HepG2 (cell line): ENCODE results near the gene CORO1C. TPM values are rescaled to one million over a fixed set of nuclear protein-coding genes. Genes with fewer than 3 reads are reported as not detected.
A peak's percentile ranks its signal among the peaks of the same experiment; 100 is the strongest.

Experiments used
- ATAC-seq: fragments of 200-7000 bp; cut with Tn5 transposase; 3 replicates; pipeline ENCODE4 v1.9.1; 2020; ENCODE audit warnings: mild to moderate bottlenecking, moderate library complexity
- BruUV-seq: library from RNA; stranded (reverse); fragments of 400-500 nt; replicated peaks from 2 replicates; lab custom pipeline; 2021; lab: Mats Ljungman, UMichigan
- CTCF ChIA-PET: fragments of 300-600 bp; formaldehyde crosslinking; extraction: SDS; loops from one replicate; lab custom pipeline; 2021; ENCODE audit warnings: low total read pairs, inconsistent platforms, low intra/inter-chr PET ratio; lab: Yijun Ruan, JAX
- POLR2A ChIA-PET: fragments of 350-600 bp; sonication (Branson Sonifier 250); formaldehyde crosslinking; loops from one replicate; lab custom pipeline; 2020; ENCODE audit warnings: antibody characterized with exemption, inconsistent platforms; lab: Yijun Ruan, JAX
- DNase-seq: peaks from one replicate; pipeline ENCODE4 v3.0.0-alpha.2; 2015; ENCODE audit warnings: low spot score
- FAIRE-seq: peaks from 3 replicates; lab custom pipeline; 2011; peaks lifted over from hg19 to GRCh38; lab: Jason Lieb, UNC
- H2AFZ ChIP-seq: one replicate; pipeline ENCODE4 v1.6.1; 2011; ENCODE audit warnings: low read length, inconsistent platforms
- H3K27ac ChIP-seq: fragments of 300-600 bp; 3 replicates; pipeline ENCODE4 v1.8.0; 2011; ENCODE audit warnings: mixed run types, mild to moderate bottlenecking, mixed read lengths, low read length, inconsistent platforms; ENCODE audit not compliant: insufficient read depth; ENCODE audit errors: extremely low read length
- H3K27me3 ChIP-seq, 2 experiments: fragments of 200-600 bp in 1 of 2; 2 replicates in 1 of 2; 3 replicates in 1 of 2; pipeline versions ENCODE4 v1.6.0 to v1.8.0; 2011; ENCODE audit warnings: low read length in 2 of 2, mild to moderate bottlenecking in 2 of 2, moderate library complexity in 2 of 2, inconsistent platforms in 1 of 2; ENCODE audit not compliant: insufficient read depth in 2 of 2, control insufficient read depth in 1 of 2
- H3K36me3 ChIP-seq, 2 experiments: fragments of 200-600 bp in 1 of 2; replicated peaks in 1 of 2; 2 replicates in 1 of 2; 3 replicates in 1 of 2; pipeline versions ENCODE4 v1.5.1 to v1.8.0; 2011; ENCODE audit warnings: low read length in 2 of 2, inconsistent platforms in 1 of 2; ENCODE audit not compliant: insufficient read depth in 2 of 2, control insufficient read depth in 1 of 2
- H3K4me1 ChIP-seq: 2 replicates; pipeline ENCODE4 v1.5.1; 2012; ENCODE audit warnings: low read length, inconsistent platforms; ENCODE audit not compliant: insufficient read depth
- H3K4me2 ChIP-seq: 2 replicates; pipeline ENCODE4 v1.6.0; 2011; ENCODE audit warnings: low read depth, low read length, inconsistent platforms
- H3K4me3 ChIP-seq, 3 experiments: fragments of 200-600 bp in 1 of 3; sonication (generic), shearing (Covaris generic) in 1 of 3; replicated peaks in 1 of 3; 2 replicates each; pipeline ENCODE4 v1.5.1; 2011 to 2016; ENCODE audit warnings: low read length in 3 of 3, inconsistent platforms in 2 of 3, low read depth in 2 of 3, mild to moderate bottlenecking in 2 of 3, control low read depth in 1 of 3, mixed read lengths in 1 of 3; ENCODE audit not compliant: insufficient read depth in 1 of 3
- H3K79me2 ChIP-seq: one replicate; pipeline ENCODE4 v1.6.1; 2011; ENCODE audit warnings: low read length, inconsistent platforms; ENCODE audit not compliant: insufficient read depth
- H3K9ac ChIP-seq: 2 replicates; pipeline ENCODE4 v1.6.0; 2011; ENCODE audit warnings: mild to moderate bottlenecking, low read depth, low read length, inconsistent platforms; ENCODE audit not compliant: insufficient read depth
- H3K9me3 ChIP-seq: 2 replicates; pipeline ENCODE4 v1.5.1; 2012; ENCODE audit warnings: mild to moderate bottlenecking, low read length
- H4K20me1 ChIP-seq: 2 replicates; pipeline ENCODE4 v1.6.0; 2011; ENCODE audit warnings: inconsistent platforms, mild to moderate bottlenecking, low read length, moderate library complexity; ENCODE audit not compliant: insufficient read depth
- FOXP1 ChIP-seq, 2 experiments: fragments of 450-650 bp in 1 of 2; IDR thresholded peaks; 2 replicates each; pipeline ENCODE4 v1.6.1; 2017 to 2018; ENCODE audit warnings: antibody characterized with exemption in 1 of 2
- GATA4 ChIP-seq: sonication (generic); IDR thresholded peaks from 2 replicates; pipeline ENCODE4 v1.6.1; 2016; ENCODE audit warnings: antibody characterized with exemption, low read depth, borderline replicate concordance
- HOXD1 ChIP-seq: sonication (generic); formaldehyde crosslinking; IDR thresholded peaks from 2 replicates; pipeline ENCODE4 v1.5.0; 2020; ENCODE audit warnings: missing genetic modification reagents
- IKZF1 ChIP-seq: fragments of 450-650 bp; IDR thresholded peaks from 2 replicates; pipeline ENCODE4 v1.7.1; 2016
- KAT8 ChIP-seq: IDR thresholded peaks from 2 replicates; pipeline ENCODE4 v1.6.1; 2016; ENCODE audit warnings: missing genetic modification reagents, missing compliant biosample characterization
- MAFF ChIP-seq: IDR thresholded peaks from 2 replicates; pipeline ENCODE4 v1.6.1; 2011; ENCODE audit warnings: low read depth, low read length, improper control_type of control experiment
- NR2F2 ChIP-seq: IDR thresholded peaks from 2 replicates; pipeline ENCODE4 v1.6.1; 2012; ENCODE audit warnings: low read depth, inconsistent platforms, borderline replicate concordance
- NR2F6 ChIP-seq, 2 experiments: IDR thresholded peaks; 2 replicates each; pipeline ENCODE4 v1.6.1; 2016; ENCODE audit warnings: antibody characterized with exemption in 1 of 2, mild to moderate bottlenecking in 1 of 2
- RARA ChIP-seq: IDR thresholded peaks from 2 replicates; pipeline ENCODE4 v1.6.1; 2016; ENCODE audit warnings: missing genetic modification reagents, missing compliant biosample characterization
- SNAPC2 ChIP-seq: sonication (generic); formaldehyde crosslinking; IDR thresholded peaks from 2 replicates; pipeline ENCODE4 v1.8.1; 2022; ENCODE audit warnings: mild to moderate bottlenecking, missing genetic modification reagents
- SPEN ChIP-seq: sonication (generic); formaldehyde crosslinking; IDR thresholded peaks from 2 replicates; pipeline ENCODE4 v1.5.1; 2020; ENCODE audit warnings: low read depth, mild to moderate bottlenecking, missing genetic modification reagents
- TEF ChIP-seq: sonication (generic); formaldehyde crosslinking; IDR thresholded peaks from 2 replicates; pipeline ENCODE4 v1.5.0; 2020; ENCODE audit warnings: missing genetic modification reagents
- ZNF33B ChIP-seq: sonication (generic); formaldehyde crosslinking; IDR thresholded peaks from 2 replicates; pipeline ENCODE4 v1.5.1; 2020; ENCODE audit warnings: mild to moderate bottlenecking, missing genetic modification reagents
- ZSCAN25 ChIP-seq: sonication (generic); formaldehyde crosslinking; IDR thresholded peaks from 2 replicates; pipeline ENCODE4 v1.8.0; 2022; ENCODE audit warnings: mild to moderate bottlenecking, missing genetic modification reagents
- WGBS: methylation state at CpG from one replicate; pipeline ENCODE4 v1.1.6; 2017; ENCODE audit warnings: low lambda C conversion rate; 5-methylcytosine and 5-hydroxymethylcytosine counted together
- in situ Hi-C: cut with HindIII; loops from 2 replicates; pipeline ENCODE4 v1.10.0; 2017; ENCODE audit warnings: low pct_unique_long_range_greater_than_20kb; ENCODE audit not compliant: extremely low pct_ligation_motif_present
- intact Hi-C: fragments of 100-400 bp; cut with micrococcal nuclease; formaldehyde crosslinking; loops from one replicate; pipeline ENCODE4 v1.10.0; 2022; ENCODE audit not compliant: unreplicated experiment
- polyA plus RNA-seq, 8 experiments: library from polyadenylated mRNA; depleted of rRNA in 3 of 8; stranded (reverse) in 7 of 8; unstranded in 1 of 8; fragments of >200 nt; fragmentation: Illumina TruSeq in 4 of 8; extraction: Trizol in 4 of 8; gene quantifications; 2 replicates each; pipeline versions ENCODE4 v1.2.1 to v1.2.3, GENCODE V29; 2011 to 2016; ENCODE audit warnings: low read depth in 4 of 8, missing spikeins in 1 of 8, mixed read lengths in 1 of 8; ENCODE audit not compliant: insufficient read depth in 1 of 8
- total RNA-seq, 5 experiments: library from RNA; depleted of rRNA; stranded (reverse); fragments of >200 nt; fragmentation: Illumina TruSeq; extraction: Trizol; gene quantifications; 2 replicates each; pipeline ENCODE4 v1.2.3, GENCODE V29; 2016; ENCODE audit warnings: low read depth in 1 of 5
- TF ChIP-seq, protein P1 (sequence below): sonication (generic); formaldehyde crosslinking; IDR thresholded peaks from 2 replicates; pipeline ENCODE4 v1.8.1; 2022; ENCODE audit warnings: mild to moderate bottlenecking, missing genetic modification reagents

CORO1C gene
- total and polyA plus RNA-seq, 2 of the 13 experiments (the other 11 are each of a cell fraction or from before 2014, with no cell fraction given), result 73.7 to 131 TPM

DNA sequence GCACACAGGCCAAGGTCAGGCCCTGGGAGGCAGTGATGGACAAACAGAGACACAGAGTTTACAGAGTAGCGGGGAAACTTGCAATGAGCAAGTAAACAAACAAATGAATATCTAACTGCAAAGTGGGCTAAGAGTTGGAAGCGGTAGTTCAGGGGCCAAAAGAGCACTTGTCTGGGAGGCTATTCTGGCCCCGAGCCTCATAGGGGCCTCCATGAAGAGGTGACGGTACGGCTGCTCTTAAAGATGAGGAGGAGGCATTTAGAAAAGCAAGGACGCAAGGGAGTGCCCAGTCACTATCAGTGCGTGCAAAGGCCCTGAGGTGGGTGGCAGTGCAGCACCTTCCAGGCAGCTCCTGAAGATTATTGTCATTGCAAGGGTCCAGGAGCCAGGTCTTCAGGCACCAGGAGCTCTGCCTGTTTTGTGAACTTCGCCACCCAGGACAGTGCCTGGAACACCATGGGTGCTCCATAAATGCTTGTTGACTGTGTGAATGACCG lies 129.1 kb downstream of the CORO1C start:
- Histone ChIP-seq H2AFZ (no peak overlapping the region), H3K27ac (no peak overlapping the region), H3K4me3 (no peak overlapping the region), H3K9ac (no peak overlapping the region), H3K4me2 (0 out of 2 replicates have a peak overlapping the region, but pooled peaks have one; percentile 18), H3K9me3 (no peaks in the 10 kb centered on the region), H3K36me3 (no peaks in the 10 kb centered on the region), H3K79me2 (no peaks in the 10 kb centered on the region), H3K4me1 (peaks cover 12% of the 10 kb centered on the region), H4K20me1 (no peaks in the 10 kb centered on the region), H3K27me3 (peaks cover 5 to 6% of the 10 kb centered on the region in 2 experiments; a peak in 2 of 5 replicates)
- DNase-seq, result no peak
- intact Hi-C loops (no loop called here), in situ Hi-C loops (no loop called here)
- ChIA-PET CTCF (no interaction called here), POLR2A (no interaction called here)
- ATAC-seq, result no peak
- 23% methylated on average over 9 of the region's 9 CpGs for WGBS
- TF ChIP-seq FOXP1 (IDR thresholded peaks at IDR 0.05) (no peak), FOXP1 (CRISPR knock-in tag; IDR thresholded peaks at IDR 0.05) (peak; percentile 43; the same call in 1 of the 2 replicates), TEF (CRISPR knock-in tag) (no peak), NR2F6 (IDR thresholded peaks at IDR 0.05) (peak; percentile 25; the same call in 1 of the 2 replicates), NR2F6 (CRISPR knock-in tag; IDR thresholded peaks at IDR 0.05) (no peak), IKZF1 (no peak), HOXD1 (CRISPR knock-in tag) (no peak), KAT8 (CRISPR knock-in tag) (no peak), GATA4 (no peak), NR2F2 (peak; percentile 33; the same call in 1 of the 2 replicates), ZSCAN25 (CRISPR knock-in tag) (no peak), RARA (CRISPR knock-in tag) (no peak), MAFF (no peak), SPEN (CRISPR knock-in tag) (no peak), ZNF33B (no peak), SNAPC2 (no peak)
- TF ChIP-seq, protein P1, sequence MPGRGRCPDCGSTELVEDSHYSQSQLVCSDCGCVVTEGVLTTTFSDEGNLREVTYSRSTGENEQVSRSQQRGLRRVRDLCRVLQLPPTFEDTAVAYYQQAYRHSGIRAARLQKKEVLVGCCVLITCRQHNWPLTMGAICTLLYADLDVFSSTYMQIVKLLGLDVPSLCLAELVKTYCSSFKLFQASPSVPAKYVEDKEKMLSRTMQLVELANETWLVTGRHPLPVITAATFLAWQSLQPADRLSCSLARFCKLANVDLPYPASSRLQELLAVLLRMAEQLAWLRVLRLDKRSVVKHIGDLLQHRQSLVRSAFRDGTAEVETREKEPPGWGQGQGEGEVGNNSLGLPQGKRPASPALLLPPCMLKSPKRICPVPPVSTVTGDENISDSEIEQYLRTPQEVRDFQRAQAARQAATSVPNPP (CRISPR knock-in tag), result no peak
- BruUV-seq, result no TSS peak
- no peak for FAIRE-seq
